NCI-H2196 (cell line): ENCODE measurements around the gene STAT3.

Source experiments
- DNase-seq: peaks from one replicate; lab custom pipeline; 2025; ENCODE audit not compliant: unreplicated experiment; lab: John Stamatoyannopoulos, UW

The STAT3 gene

DNA sequence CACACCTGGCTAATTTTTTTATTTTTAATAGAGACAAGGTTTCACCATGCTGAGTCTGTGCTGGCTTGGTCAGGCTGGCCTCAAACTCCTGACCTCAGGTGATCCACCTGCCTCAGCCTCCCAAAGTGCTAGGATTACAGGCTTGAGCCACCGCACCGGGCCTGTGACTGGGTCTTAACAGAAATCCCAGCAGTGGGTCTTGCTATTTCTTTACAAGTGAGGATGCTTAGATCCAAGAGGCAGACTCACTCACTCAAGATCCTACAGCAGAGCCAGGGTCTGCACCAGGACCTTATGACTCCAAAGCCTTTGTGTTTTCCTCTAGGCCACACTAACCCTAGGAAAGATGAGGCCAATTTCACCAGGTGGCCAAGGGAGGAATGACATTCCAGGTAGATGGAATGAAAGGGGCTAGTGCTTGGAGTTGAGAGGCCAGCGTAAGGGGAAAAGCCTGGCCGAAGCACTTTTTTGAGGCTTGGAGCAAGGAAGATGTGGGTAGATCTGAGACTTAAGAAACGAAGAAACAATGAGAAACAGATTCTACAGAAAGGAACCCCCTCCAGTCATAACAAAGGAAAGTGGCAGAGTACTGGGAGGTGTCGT lies 105.7 kb downstream of the STAT3 start:
- DNase-seq, result no peak

- peak; percentile 63 for DNase-seq
These were observed 106.6 kb downstream of the STAT3 start for GRCh38 chr17:42281571-42282096.

DNA sequence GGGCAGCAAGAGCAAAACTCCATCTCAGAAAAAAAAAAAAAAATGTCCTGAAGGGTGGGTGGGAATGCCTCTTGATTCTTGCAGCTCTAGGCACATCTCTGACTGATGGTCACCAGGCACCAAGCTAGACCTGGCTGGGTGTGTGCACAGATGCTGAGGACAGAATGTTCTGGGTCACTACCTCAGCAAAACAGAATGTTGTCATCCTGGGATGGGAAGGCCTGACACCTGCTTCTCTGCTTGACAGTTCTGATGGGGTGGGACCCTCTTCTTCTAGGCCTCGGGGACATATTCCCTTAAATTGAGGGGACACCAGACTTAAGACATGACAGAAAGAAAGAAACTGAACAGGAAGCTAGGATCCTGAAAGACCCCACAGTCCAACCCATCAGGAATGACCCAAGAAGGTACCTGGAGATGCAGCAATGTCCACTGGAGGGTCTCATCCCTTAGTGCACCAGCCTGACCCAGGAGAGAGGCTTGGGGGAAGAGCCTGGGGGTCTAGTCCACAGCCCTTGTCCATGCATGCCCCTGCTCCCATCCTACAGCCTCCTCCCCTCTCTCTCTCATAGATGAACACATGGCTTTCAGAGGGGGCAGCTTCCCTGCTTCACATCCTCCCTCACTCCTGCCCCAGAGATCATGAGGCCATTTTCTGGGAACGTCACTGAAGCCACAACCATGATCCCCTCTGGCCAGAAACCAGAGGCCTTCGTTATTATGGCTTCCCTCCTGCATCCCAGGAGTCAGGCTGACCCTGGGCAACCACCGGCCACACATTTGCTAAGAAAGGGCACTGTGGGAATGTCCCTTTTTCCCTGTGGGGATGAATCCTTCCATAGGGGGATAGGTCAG lies 108.2 kb downstream of the STAT3 start:
- DNase-seq, result no peak

DNA sequence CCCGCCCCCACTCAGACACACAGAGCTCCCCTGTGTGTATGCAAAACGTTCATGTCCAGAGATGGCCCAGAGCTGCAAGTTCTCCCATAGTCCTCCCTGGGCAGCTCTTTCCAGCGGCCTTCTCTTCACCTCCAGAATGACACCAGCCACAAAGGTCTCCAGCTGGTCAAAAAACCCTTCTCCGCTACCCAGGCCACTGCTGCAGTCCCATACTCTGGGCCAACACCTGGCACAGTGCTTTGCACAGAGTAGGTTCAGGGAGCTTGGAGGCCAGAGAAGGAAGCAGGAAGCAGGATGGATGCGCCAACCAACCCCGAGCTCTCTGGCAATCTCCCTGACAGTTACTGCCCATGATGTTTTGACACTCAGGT lies 110.9 kb downstream of the STAT3 start:
- DNase-seq, result peak; percentile 40

- DNase-seq, result peak; percentile 40
These were observed 111.5 kb downstream of the STAT3 start for GRCh38 chr17:42276609-42277341.

DNA sequence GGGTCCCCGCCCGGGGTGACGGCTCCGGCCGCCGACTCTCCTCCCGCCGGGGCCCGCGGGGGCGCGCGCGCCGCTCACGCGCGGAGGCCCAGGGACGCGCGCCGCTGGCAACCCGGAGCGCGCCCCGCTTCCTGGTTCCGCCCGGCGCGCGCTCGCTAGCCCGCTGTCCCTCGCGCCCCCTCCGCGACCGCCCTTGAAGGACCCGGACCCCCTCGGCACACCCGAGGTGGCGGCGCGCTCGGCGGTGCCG lies 112.0 kb downstream of the STAT3 start, which contains the start of gene STAT5B:
STAT5B (minus strand) TSS at position 33 of the 250 bp plus-strand sequence. CDS start 44,264 bp downstream, outside the sequence.
- DNase-seq, result peak; percentile 62

DNA sequence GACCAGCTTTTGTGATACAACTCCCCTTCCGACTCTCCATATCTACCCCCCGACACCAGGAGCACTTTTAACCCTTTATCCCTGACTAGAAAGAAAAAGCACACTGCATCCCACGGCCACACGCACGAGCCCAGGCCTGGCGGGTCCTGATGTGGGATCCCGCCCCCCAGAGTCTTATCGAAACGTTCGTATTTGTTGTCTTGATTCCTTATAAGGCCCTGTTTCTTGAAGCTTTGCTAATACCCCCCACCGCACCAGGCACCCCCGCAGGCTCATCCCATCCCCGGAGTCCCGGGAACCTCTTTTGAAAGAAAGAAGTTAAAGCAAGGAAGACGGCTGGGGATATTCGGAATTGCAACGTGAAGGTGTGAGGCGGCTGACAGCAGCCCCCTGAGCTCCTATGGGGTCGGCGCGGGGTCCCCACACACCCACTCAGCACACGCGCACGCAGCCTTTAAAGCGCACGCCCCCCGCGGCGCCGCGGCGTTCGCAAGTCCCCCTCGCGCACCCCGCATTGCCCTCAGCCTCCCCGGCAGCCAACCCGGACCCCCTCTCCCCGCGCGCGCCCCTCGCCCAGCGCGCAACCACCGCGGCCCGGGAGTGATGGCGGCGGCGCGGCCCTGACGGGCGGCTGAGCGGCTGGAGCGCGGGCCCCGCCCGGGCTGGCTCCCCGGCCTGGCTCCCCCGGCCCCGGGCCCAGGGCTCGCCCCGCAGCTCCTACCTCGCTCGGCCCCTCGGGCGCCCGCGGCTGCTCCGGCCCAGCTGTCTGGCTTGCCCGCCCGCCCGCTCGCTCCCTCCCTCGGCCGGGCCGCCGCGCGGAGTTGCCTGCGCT lies 112.5 kb downstream of the STAT3 start:
- no peak for DNase-seq

- no peak for DNase-seq
These were observed 113.3 kb downstream of the STAT3 start for GRCh38 chr17:42274812-42275526.

GRCh38 chr17:42274253-42274542 lies 114.0 kb downstream of the STAT3 start:
- no peak for DNase-seq

DNA sequence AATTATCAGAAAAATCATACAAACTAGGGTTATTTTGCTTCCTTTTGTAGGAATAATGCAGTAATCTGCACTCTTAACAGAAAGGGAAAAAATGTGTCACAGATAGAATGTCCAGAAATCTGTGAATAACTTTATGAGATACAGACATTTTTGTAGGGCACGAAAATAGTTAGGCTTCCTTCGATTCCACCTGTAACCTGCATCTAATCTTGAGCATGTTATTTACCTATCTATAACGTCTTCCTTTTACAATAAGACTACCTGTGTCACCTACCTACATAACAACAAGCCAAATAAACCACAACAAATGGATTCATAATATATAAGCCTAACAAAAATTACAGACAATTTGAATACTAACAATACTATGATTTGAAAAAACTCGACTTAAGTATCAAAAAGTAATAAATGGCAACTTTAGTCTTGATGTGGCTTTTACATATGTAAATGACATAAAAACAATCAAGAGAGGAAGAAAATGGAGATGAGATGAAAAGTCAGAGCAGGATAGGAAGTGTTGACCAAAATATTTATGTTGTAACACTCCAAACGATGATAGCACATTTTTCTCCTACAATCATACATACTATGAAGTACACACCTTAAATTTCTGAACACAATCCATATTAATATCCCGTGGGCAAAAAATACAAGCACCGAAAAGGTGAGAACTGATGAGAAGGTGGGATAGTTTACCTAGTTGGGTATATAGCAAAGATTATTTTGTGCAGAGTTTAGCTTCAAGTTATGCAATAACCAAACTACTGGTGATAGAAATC lies 114.6 kb downstream of the STAT3 start:
- DNase-seq, result no peak

DNA sequence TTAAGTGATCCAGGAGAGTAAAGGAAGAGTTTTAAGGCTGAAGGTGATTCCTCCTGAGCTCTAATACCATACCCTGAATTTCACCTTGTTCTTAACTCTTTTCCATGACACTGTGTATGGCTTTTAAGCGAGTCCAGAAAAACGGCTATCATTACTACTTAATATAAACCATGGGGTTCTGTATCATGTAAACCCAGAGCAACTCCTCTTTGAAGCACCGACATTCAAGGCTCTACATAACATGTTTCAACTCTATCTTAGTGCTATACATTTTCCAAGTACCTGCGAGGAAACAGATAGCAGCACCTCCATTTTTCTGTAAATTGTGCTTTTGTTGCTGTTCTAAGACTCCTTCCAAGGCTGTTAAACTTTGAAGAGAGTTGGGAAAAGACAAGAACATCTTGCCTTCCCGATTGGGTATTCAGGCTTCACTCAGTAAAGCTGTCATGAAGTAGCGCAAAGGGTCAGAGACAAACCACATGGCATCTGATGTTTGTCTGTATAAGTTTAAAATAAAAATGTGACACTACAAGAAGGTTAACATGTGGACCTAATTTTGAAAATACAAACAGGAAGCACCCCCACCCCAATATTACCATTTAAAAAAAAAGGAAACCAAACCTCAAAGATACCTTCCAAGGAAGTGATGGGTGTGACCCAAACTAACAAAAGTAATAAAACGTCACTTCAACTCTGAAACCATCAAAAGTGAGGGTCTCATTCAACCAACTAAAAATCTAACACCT lies 115.9 kb downstream of the STAT3 start:
- no peak for DNase-seq

- no peak for DNase-seq
These were observed 116.5 kb downstream of the STAT3 start for GRCh38 chr17:42271779-42272035.

DNA sequence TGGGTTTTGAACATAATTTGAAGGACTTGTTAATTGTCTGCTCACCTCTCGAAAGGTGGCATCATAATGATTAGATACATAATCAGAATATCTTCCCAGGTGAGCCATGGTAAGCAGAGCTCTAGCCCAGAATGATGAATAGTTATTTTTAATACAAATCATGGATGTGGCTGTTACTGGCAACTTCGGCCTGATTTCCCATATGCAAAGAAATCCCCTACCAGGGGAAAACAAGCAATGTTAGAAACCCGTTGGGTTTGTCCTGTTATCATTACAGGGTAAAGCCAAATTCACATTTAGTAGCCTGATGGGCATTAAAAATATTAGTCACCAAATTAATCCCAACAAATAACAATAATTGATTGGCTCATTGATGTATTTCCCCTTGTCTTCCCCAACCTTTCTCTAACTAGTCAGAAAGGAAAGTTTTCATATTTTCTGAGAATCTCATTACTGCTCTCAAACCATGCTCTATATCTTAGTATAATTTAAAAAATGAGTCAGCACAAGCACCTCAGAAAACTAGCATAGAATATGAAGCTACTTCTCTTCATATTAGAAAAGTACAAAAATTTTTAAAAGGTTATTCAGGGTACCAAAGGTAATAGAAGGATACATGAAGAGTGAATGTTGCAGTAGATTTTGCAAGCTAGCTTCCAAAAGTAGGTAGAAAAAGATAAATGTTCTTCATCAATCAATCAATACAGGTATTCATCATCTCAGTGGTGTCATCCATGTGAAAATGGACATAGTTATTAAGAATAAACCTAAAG lies 117.0 kb downstream of the STAT3 start:
- no peak for DNase-seq

- DNase-seq, result no peak
These were observed 117.6 kb downstream of the STAT3 start for GRCh38 chr17:42270596-42270995.

GRCh38 chr17:42270170-42270535 lies 118.1 kb downstream of the STAT3 start:
- DNase-seq, result no peak

DNA sequence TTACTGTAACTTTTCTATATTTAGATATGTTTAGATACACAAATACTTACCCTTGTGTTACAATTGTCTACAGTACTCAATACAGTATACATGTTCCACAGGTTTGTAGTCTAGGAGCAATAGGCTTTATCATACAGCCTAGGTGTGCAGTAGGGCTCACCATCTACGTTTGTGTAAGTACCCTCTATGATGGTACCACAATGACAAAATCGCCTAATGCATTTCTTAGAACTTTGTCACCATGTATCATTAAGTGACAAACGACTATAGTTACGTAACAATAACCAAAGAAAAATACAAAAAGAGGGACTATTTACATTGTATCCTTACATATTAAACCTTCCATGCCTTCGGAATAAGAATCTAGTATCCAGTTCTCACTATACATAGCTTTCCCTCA lies 120.0 kb downstream of the STAT3 start:
- no peak for DNase-seq

DNA sequence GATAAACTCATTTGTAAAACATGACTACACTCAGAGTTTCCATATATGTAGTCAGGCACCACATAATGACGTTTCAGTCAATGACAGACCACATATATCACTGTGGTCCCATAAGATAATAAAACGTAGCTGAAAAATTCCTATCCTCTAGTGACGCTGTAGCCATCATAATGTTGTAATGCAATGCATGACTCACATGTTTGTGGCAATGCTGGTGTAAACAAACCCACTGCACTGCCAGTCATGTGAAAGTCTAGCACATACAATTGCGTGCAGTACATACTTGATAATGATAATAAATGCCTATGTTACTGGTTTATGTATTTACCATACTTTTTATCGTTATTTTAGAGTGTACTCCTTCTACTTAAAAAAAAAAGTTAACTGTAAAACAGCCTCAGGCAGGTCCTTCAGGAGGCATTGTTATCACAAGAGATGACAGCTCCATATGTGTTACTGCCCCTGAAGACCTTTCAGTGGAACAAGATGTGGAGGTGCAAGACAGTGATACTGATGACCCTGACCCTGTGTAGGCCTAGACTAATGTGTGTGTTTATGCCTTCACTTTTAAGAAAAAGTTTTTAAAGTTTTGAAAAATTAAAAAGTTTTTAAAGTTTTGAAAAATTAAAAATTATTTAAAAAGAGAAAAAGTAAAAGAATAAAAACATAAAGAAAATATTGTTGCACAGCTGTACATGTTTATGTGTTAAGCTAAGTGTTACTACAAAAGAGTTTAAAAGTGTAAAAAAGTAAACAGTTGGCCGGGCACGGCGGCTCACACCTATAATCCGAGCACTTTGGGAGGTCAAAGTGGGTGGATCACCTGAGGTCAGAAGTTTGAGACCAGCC lies 121.1 kb downstream of the STAT3 start:
- DNase-seq, result no peak

GRCh38 chr17:42266462-42266861 lies 121.8 kb downstream of the STAT3 start:
- no peak for DNase-seq
